ENCODE results near the gene DDX39B. TPM values are rescaled to one million over a fixed set of nuclear protein-coding genes. Genes with fewer than 3 reads are reported as not detected.
A peak's percentile ranks its signal among the peaks of the same experiment; 100 is the strongest.
"Not testable (repeated sequence)": the region's sequence is repeated elsewhere in the genome, so short reads cannot be mapped to it uniquely, and the experiment has no call there.

The DDX39B gene
- 499 TPM for polyA plus RNA-seq
- long read RNA-seq, donor 1, full-length matches to known transcripts = 39 of 39 reads
- long read RNA-seq, donor 1, partial matches to known transcripts = 0 of 39 reads
- long read RNA-seq, donor 1, other reads (novel, unspliced or antisense) = 0 of 39 reads
- long read RNA-seq, donor 2, full-length matches to known transcripts = 68 of 139 reads
- long read RNA-seq, donor 2, partial matches to known transcripts = 71 of 139 reads
- long read RNA-seq, donor 2, other reads (novel, unspliced or antisense) = 0 of 139 reads
- long read RNA-seq, donor 3, full-length matches to known transcripts = 90 of 218 reads
- long read RNA-seq, donor 3, partial matches to known transcripts = 128 of 218 reads
- long read RNA-seq, donor 3, other reads (novel, unspliced or antisense) = 0 of 218 reads
- long read RNA-seq, donor 4, full-length matches to known transcripts = 13 of 13 reads
- long read RNA-seq, donor 4, partial matches to known transcripts = 0 of 13 reads
- long read RNA-seq, donor 4, other reads (novel, unspliced or antisense) = 0 of 13 reads
- long read RNA-seq, donor 5, full-length matches to known transcripts = 32 of 38 reads
- long read RNA-seq, donor 5, partial matches to known transcripts = 6 of 38 reads
- long read RNA-seq, donor 5, other reads (novel, unspliced or antisense) = 0 of 38 reads
- long read RNA-seq, donor 6, full-length matches to known transcripts = 56 of 82 reads
- long read RNA-seq, donor 6, partial matches to known transcripts = 26 of 82 reads
- long read RNA-seq, donor 6, other reads (novel, unspliced or antisense) = 0 of 82 reads
- long read RNA-seq, donor 7, full-length matches to known transcripts = 40 of 75 reads
- long read RNA-seq, donor 7, partial matches to known transcripts = 35 of 75 reads
- long read RNA-seq, donor 7, other reads (novel, unspliced or antisense) = 0 of 75 reads
- long read RNA-seq, donor 8, full-length matches to known transcripts = 55 of 133 reads
- long read RNA-seq, donor 8, partial matches to known transcripts = 78 of 133 reads
- long read RNA-seq, donor 8, other reads (novel, unspliced or antisense) = 0 of 133 reads
- long read RNA-seq, donor 9, full-length matches to known transcripts = 50 of 120 reads
- long read RNA-seq, donor 9, partial matches to known transcripts = 70 of 120 reads
- long read RNA-seq, donor 9, other reads (novel, unspliced or antisense) = 0 of 120 reads
- long read RNA-seq, donor 10, full-length matches to known transcripts = 67 of 140 reads
- long read RNA-seq, donor 10, partial matches to known transcripts = 73 of 140 reads
- long read RNA-seq, donor 10, other reads (novel, unspliced or antisense) = 0 of 140 reads
- long read RNA-seq, donor 11, full-length matches to known transcripts = 61 of 86 reads
- long read RNA-seq, donor 11, partial matches to known transcripts = 25 of 86 reads
- long read RNA-seq, donor 11, other reads (novel, unspliced or antisense) = 0 of 86 reads

GRCh38 chr6:31541658-31542521 is at the start of gene DDX39B:
DDX39B (minus strand) TSS chr6:31542003; CDS start chr6:31540532, 1,471 bp downstream.
- 0% methylated on average over 3 of the region's 43 CpGs for WGBS (ENCODE audit: insufficient coverage, low lambda C conversion rate)
- no peaks in the 10 kb centered on the region for H3K9me3 ChIP-seq (ENCODE audit: control insufficient read depth, low read depth, low read length)
- H3K4me1 ChIP-seq (ENCODE audit: control insufficient read depth, insufficient read depth, low read length) = peaks cover 17% of the 10 kb centered on the region

GRCh38 chr6:31590691-31591090 is 48.9 kb upstream of the DDX39B start:
- not testable (repeated sequence) for H3K4me3 ChIP-seq (ENCODE audit: low read length); DNase-seq; H3K4me1 ChIP-seq (ENCODE audit: control insufficient read depth, insufficient read depth, low read length); H3K27me3 ChIP-seq (ENCODE audit: control insufficient read depth, insufficient read depth, low read length); H3K9me3 ChIP-seq (ENCODE audit: control insufficient read depth, low read depth, low read length); H3K36me3 ChIP-seq (ENCODE audit: control insufficient read depth, insufficient read depth, low read length); H3K27ac ChIP-seq (ENCODE audit: low read length)
- no CpG with 5 or more reads among the region's 5 CpGs for WGBS (ENCODE audit: insufficient coverage, low lambda C conversion rate)

More at GRCh38 chr6:31541658-31542521, at the start of gene DDX39B:
- peak within 1 kb of the TSS; percentile 90 for H3K4me3 ChIP-seq (ENCODE audit: low read length)
- peaks cover 31% of the 10 kb centered on the region for H3K36me3 ChIP-seq (ENCODE audit: control insufficient read depth, insufficient read depth, low read length)
- peak; percentile 98 to 99 for DNase-seq
- peak within 1 kb of the TSS; percentile 91 for H3K27ac ChIP-seq (ENCODE audit: low read length)
- H3K27me3 ChIP-seq (ENCODE audit: control insufficient read depth, insufficient read depth, low read length) = no peaks in the 10 kb centered on the region

- Histone ChIP-seq H3K4me1 (ENCODE audit: control insufficient read depth, insufficient read depth, low read length) (no peaks in the 10 kb centered on the region), H3K27ac (ENCODE audit: low read length) (no peak overlapping the region), H3K36me3 (ENCODE audit: control insufficient read depth, insufficient read depth, low read length) (no peaks in the 10 kb centered on the region), H3K9me3 (ENCODE audit: control insufficient read depth, low read depth, low read length) (no peaks in the 10 kb centered on the region), H3K4me3 (ENCODE audit: low read length) (no peak overlapping the region), H3K27me3 (ENCODE audit: control insufficient read depth, insufficient read depth, low read length) (peaks cover 10% of the 10 kb centered on the region)
- 40% methylated on average over 1 of the region's 9 CpGs for WGBS (ENCODE audit: insufficient coverage, low lambda C conversion rate)
- no peak for DNase-seq
These were observed 47.3 kb upstream of the DDX39B start for GRCh38 chr6:31588871-31589650.

DNA sequence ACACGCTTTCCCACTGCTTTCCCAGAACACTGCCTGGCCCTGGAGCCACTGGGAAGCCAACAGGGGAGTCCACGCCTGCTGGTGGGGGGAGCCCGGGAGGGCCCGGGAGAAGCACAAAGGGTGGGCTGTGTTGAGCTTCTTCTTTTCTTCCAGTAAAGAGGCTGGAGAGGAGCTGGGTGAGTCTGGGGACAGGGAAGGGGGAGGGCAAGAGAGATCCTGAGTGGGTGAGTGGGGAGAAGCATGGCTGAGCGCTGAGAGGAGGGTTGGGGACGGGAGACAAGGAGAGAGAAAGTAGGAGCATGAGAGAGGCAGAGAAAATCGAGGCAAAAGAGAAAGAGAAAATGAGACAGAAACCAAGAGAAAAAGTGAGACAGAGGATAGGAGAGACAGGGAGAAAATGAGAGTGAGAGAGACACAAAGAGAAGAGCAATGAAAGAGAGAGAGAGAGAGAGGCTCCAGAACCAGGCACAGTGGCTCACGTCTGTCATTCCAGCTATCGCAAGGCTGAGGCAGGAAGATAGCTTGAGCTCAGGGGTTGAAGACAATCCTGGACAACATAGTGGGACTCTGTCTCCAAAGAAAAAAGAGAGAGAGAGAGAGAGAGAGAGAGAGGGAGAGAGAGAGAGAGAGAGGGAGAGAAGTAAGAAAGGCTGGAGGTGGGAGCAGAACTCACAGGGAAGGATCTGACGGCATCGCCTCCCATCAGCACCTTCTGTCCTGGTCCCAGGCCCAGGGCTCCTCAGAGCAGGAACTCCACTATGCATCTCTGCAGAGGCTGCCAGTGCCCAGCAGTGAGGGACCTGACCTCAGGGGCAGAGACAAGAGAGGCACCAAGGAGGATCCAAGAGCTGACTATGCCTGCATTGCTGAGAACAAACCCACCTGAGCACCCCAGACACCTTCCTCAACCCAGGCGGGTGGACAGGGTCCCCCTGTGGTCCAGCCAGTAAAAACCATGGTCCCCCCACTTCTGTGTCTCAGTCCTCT is 46.3 kb upstream of the DDX39B start:
- Histone ChIP-seq H3K9me3 (ENCODE audit: control insufficient read depth, low read depth, low read length) (no peaks in the 10 kb centered on the region), H3K27me3 (ENCODE audit: control insufficient read depth, insufficient read depth, low read length) (peaks cover 10% of the 10 kb centered on the region), H3K4me3 (ENCODE audit: low read length) (no peak overlapping the region), H3K4me1 (ENCODE audit: control insufficient read depth, insufficient read depth, low read length) (no peaks in the 10 kb centered on the region), H3K36me3 (ENCODE audit: control insufficient read depth, insufficient read depth, low read length) (no peaks in the 10 kb centered on the region), H3K27ac (ENCODE audit: low read length) (no peak overlapping the region)
- 67% methylated on average over 4 of the region's 12 CpGs for WGBS (ENCODE audit: insufficient coverage, low lambda C conversion rate)
- DNase-seq = no peak

DNA sequence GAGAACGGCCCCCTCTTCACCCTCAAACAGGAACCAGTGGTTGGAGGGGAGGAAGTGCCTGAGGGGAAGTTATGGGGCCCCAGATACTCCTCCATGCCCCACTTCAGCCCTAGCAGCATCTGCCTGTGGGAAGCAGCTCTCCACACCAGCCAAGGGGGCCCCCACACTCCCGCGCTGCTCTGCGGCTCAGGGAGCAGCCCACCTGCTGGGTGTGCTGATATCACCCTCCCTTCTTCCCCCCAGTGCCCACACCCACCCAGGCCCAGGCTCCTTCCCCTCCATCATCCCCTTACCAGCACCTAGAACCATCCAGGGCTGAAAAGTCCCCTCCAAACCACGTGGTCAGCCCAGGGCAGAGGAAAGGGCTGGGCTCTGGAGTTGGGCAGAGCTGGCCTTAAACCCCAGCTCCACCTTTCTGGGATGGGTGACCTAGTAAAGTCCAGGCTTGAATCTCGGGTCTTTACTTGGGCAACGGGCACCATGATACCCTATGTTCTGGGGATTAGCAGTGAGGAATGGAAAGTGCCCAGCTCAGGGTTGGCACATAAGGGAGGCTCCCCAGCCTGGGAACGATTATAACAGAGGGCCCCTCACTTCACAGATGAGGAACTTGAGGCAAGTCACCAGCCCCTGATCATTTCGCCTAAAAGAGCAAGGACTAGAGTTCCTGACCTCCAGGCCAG is 44.9 kb upstream of the DDX39B start:
- DNase-seq = no peak
- Histone ChIP-seq H3K4me3 (ENCODE audit: low read length) (peak overlapping the region; percentile 1), H3K36me3 (ENCODE audit: control insufficient read depth, insufficient read depth, low read length) (no peaks in the 10 kb centered on the region), H3K9me3 (ENCODE audit: control insufficient read depth, low read depth, low read length) (no peaks in the 10 kb centered on the region), H3K27me3 (ENCODE audit: control insufficient read depth, insufficient read depth, low read length) (peaks cover 16% of the 10 kb centered on the region), H3K4me1 (ENCODE audit: control insufficient read depth, insufficient read depth, low read length) (peaks cover 4% of the 10 kb centered on the region), H3K27ac (ENCODE audit: low read length) (no peak overlapping the region)
- no CpG with 5 or more reads among the region's 9 CpGs for WGBS (ENCODE audit: insufficient coverage, low lambda C conversion rate)

GRCh38 chr6:31586008-31586407 is 44.2 kb upstream of the DDX39B start, which contains the start of gene LST1:
LST1 (plus strand) TSS chr6:31586277; CDS start chr6:31587300, 1,023 bp downstream.
- Histone ChIP-seq H3K4me1 (ENCODE audit: control insufficient read depth, insufficient read depth, low read length) (peaks cover 7% of the 10 kb centered on the region), H3K36me3 (ENCODE audit: control insufficient read depth, insufficient read depth, low read length) (no peaks in the 10 kb centered on the region), H3K4me3 (ENCODE audit: low read length) (peak within 1 kb of the TSS; percentile 1), H3K9me3 (ENCODE audit: control insufficient read depth, low read depth, low read length) (peaks cover 1% of the 10 kb centered on the region), H3K27ac (ENCODE audit: low read length) (no peak within 1 kb of the TSS), H3K27me3 (ENCODE audit: control insufficient read depth, insufficient read depth, low read length) (peaks cover 21% of the 10 kb centered on the region)
- WGBS (ENCODE audit: insufficient coverage, low lambda C conversion rate) = no CpG with 5 or more reads among the region's 1 CpG
- DNase-seq = no peak

- H3K9me3 ChIP-seq (ENCODE audit: control insufficient read depth, low read depth, low read length) = peaks cover 3% of the 10 kb centered on the region
- DNase-seq = no peak
- peaks cover 22% of the 10 kb centered on the region for H3K27me3 ChIP-seq (ENCODE audit: control insufficient read depth, insufficient read depth, low read length)
- no peak overlapping the region for H3K27ac ChIP-seq (ENCODE audit: low read length)
- H3K4me1 ChIP-seq (ENCODE audit: control insufficient read depth, insufficient read depth, low read length) = peaks cover 7% of the 10 kb centered on the region
- WGBS (ENCODE audit: insufficient coverage, low lambda C conversion rate) = no CpG with 5 or more reads among the region's 2 CpGs
- H3K36me3 ChIP-seq (ENCODE audit: control insufficient read depth, insufficient read depth, low read length) = no peaks in the 10 kb centered on the region
- no peak overlapping the region for H3K4me3 ChIP-seq (ENCODE audit: low read length)
These were observed 43.7 kb upstream of the DDX39B start for GRCh38 chr6:31585491-31585890.

DNA sequence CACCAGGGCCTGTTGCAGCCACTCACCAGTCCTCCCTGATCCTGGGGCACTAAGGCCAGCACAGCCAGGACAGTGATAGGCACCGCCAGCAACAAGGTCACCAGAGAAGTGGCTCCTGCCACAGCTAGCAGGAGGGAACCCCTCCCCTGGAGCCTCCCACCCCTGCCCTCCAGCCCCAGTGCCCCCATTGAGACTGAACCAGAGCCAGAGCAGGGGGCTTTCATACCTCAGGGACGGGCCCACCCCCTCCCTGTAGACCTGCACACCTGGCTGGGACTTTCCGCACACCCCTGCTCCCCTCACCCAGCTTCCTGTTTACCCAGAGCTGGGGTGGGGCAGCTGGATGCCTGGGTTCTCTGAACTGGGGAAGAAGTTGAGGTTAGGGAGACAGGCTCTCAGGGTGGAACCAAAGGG is 40.4 kb upstream of the DDX39B start, which contains the start of gene LTB:
Gene LTB, minus strand, starts transcription at position 195 of the 414 bp plus-strand sequence. Its CDS starts 7 bp downstream, at position 188.
- Histone ChIP-seq H3K36me3 (ENCODE audit: control insufficient read depth, insufficient read depth, low read length) (no peaks in the 10 kb centered on the region), H3K27me3 (ENCODE audit: control insufficient read depth, insufficient read depth, low read length) (peaks cover 20% of the 10 kb centered on the region), H3K27ac (ENCODE audit: low read length) (peak within 1 kb of the TSS; percentile 57), H3K9me3 (ENCODE audit: control insufficient read depth, low read depth, low read length) (peaks cover 3% of the 10 kb centered on the region), H3K4me3 (ENCODE audit: low read length) (peak within 1 kb of the TSS; percentile 87), H3K4me1 (ENCODE audit: control insufficient read depth, insufficient read depth, low read length) (peaks cover 7% of the 10 kb centered on the region)
- WGBS (ENCODE audit: insufficient coverage, low lambda C conversion rate) = no CpG with 5 or more reads among the region's 3 CpGs
- no peak for DNase-seq

Data from large intestine (tissue), 12 donors.